Fibroblast of lung (primary cell): ENCODE data around the gene EFCAB6.

Source experiments
- EZH2 ChIP-seq: IDR thresholded peaks from 2 replicates; pipeline ENCODE4 v1.5.1; 2012; ENCODE audit warnings: low read length, control low read depth, mild to moderate bottlenecking; ENCODE audit errors: missing control alignments
- TF ChIP-seq, protein P1 (sequence below), 2 donors: IDR thresholded peaks in 1 of 2; conservative IDR thresholded peaks in 1 of 2; 1 replicate in 1 of 2; 2 replicates in 1 of 2; pipeline ENCODE4 v1.5.1; 2011 to 2012; ENCODE audit warnings: low read length in 2 of 2, control low read depth in 1 of 2, inconsistent platforms in 1 of 2, low read depth in 1 of 2, mild to moderate bottlenecking in 1 of 2

DNA sequence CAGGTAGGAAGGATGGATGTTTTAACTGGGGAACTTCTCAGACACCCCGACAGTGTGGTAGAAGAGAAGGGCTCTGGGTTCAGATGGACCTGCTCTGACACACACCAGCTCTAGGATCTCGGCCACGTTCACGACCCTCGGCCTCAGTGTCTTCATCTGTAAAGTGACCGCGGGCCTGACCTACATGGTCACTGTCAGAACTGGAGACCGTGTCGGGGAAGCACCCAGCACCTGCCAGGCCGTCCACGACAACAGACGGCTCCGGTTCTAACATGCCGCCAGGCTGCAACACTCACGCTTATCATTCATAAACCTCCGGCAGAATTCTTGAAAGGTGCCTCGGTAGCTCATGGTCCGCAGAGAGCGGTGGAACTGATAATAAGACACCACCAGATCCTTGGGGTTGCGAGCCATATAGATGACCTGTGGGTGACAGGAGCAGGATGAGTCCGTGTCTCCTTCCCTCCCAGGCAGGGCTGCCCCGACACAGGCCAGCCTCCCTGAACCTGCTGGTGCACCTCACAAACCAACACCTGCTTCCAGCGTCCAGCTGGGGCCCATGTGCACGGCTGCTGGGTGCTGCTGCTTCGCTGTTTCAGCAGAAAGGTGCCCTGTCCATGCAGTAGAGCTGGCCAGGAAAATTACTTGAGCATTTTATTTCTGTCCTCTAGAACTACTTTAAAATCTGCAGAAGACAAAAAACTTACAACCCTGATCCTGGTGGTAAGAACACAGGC is 26.6 kb upstream of the EFCAB6 start:
- TF ChIP-seq, protein P1, sequence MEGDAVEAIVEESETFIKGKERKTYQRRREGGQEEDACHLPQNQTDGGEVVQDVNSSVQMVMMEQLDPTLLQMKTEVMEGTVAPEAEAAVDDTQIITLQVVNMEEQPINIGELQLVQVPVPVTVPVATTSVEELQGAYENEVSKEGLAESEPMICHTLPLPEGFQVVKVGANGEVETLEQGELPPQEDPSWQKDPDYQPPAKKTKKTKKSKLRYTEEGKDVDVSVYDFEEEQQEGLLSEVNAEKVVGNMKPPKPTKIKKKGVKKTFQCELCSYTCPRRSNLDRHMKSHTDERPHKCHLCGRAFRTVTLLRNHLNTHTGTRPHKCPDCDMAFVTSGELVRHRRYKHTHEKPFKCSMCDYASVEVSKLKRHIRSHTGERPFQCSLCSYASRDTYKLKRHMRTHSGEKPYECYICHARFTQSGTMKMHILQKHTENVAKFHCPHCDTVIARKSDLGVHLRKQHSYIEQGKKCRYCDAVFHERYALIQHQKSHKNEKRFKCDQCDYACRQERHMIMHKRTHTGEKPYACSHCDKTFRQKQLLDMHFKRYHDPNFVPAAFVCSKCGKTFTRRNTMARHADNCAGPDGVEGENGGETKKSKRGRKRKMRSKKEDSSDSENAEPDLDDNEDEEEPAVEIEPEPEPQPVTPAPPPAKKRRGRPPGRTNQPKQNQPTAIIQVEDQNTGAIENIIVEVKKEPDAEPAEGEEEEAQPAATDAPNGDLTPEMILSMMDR (conservative IDR thresholded peaks at IDR 0.05 in 1 of 2, IDR thresholded peaks at IDR 0.05 in 1 of 2; ENCODE audit: low read depth in 1 of 2, low read length in 2 of 2): no peak
- TF ChIP-seq EZH2: no peak
